Panc1 (cell line): Measurements from ENCODE around the gene NOC2L. TPM values are rescaled to one million over a fixed set of nuclear protein-coding genes. Genes with fewer than 3 reads are reported as not detected.

Source experiments
- ATAC-seq: fragments of 200-7000 bp; cut with Tn5 transposase; 2 replicates; pipeline ENCODE4 v1.9.1; 2020; ENCODE audit warnings: mild to moderate bottlenecking, moderate library complexity
- BruUV-seq: library from RNA; stranded (reverse); fragments of 400-500 nt; replicated peaks from 2 replicates; lab custom pipeline; 2021; lab: Mats Ljungman, UMichigan
- CTCF ChIA-PET: fragments of 300-600 bp; sonication (Branson Sonifier 250); formaldehyde crosslinking; loops from one replicate; lab custom pipeline; 2022; ENCODE audit warnings: antibody characterized with exemption; lab: Charles Lee
- POLR2A ChIA-PET: fragments of 300-600 bp; sonication (Branson Sonifier 250); formaldehyde crosslinking; loops from one replicate; lab custom pipeline; 2022; ENCODE audit warnings: antibody characterized with exemption; lab: Charles Lee
- DNase-seq: peaks from one replicate; pipeline ENCODE4 v3.0.0-alpha.2; 2010; ENCODE audit warnings: low read depth, low spot score
- H3K27ac ChIP-seq: 2 replicates; pipeline ENCODE4 v1.5.1; 2011; ENCODE audit warnings: mild to moderate bottlenecking, low read length, inconsistent platforms
- H3K27me3 ChIP-seq: fragments of 200-500 bp; sonication (Bioruptor generic); 2 replicates; pipeline ENCODE4 v1.6.0; 2014; ENCODE audit warnings: low read length, inconsistent platforms; ENCODE audit not compliant: control insufficient read depth, insufficient read depth
- H3K36me3 ChIP-seq: fragments of 200-500 bp; sonication (Bioruptor generic); 2 replicates; pipeline ENCODE4 v1.5.1; 2014; ENCODE audit warnings: inconsistent platforms, mild to moderate bottlenecking, low read length, moderate library complexity; ENCODE audit not compliant: control insufficient read depth, insufficient read depth
- H3K4me1 ChIP-seq: 2 replicates; pipeline ENCODE4 v1.5.1; 2011; ENCODE audit warnings: inconsistent platforms, mild to moderate bottlenecking, low read length, moderate library complexity; ENCODE audit not compliant: control insufficient read depth, insufficient read depth
- H3K4me3 ChIP-seq, 2 experiments: 2 replicates each; pipeline ENCODE4 v1.5.1; 2011 to 2012; ENCODE audit warnings: low read depth in 2 of 2, low read length in 2 of 2, mild to moderate bottlenecking in 2 of 2, inconsistent platforms in 1 of 2, moderate library complexity in 1 of 2
- H3K9me3 ChIP-seq: fragments of 200-500 bp; sonication (Bioruptor generic); 2 replicates; pipeline ENCODE4 v1.5.1; 2014; ENCODE audit warnings: low read depth, mild to moderate bottlenecking, inconsistent platforms, low read length, moderate library complexity; ENCODE audit not compliant: control insufficient read depth, insufficient read depth
- POLR2AphosphoS5 ChIP-seq: IDR thresholded peaks from 2 replicates; pipeline ENCODE4 v1.6.1; 2012; ENCODE audit warnings: mild to moderate bottlenecking, low read depth, low read length, moderate library complexity
- SIN3A ChIP-seq: IDR thresholded peaks from 2 replicates; pipeline ENCODE4 v1.6.1; 2012; ENCODE audit warnings: low read depth, mild to moderate bottlenecking, low read length, moderate library complexity, borderline replicate concordance; ENCODE audit not compliant: insufficient read depth
- TCF7L2 ChIP-seq: IDR thresholded peaks from 2 replicates; pipeline ENCODE4 v1.6.1; 2011; ENCODE audit warnings: mild to moderate bottlenecking, low read depth, low read length, inconsistent platforms
- in situ Hi-C: cut with HindIII; loops from 2 replicates; pipeline ENCODE4 v1.10.0; 2016; ENCODE audit warnings: low sequenced_read_pairs, low pct_unique_long_range_greater_than_20kb
- intact Hi-C: fragments of 100-400 bp; cut with micrococcal nuclease; formaldehyde crosslinking; loops from one replicate; pipeline ENCODE4 v1.10.0; 2022; ENCODE audit not compliant: unreplicated experiment
- total RNA-seq: library from RNA; stranded (reverse); gene quantifications from one replicate; pipeline ENCODE4 v1.2.1, GENCODE V29; 2021; ENCODE audit not compliant: unreplicated experiment
- TF ChIP-seq, protein P1 (sequence below), 2 experiments: IDR thresholded peaks; 2 replicates each; pipeline ENCODE4 v1.6.1; 2011 to 2012; ENCODE audit warnings: low read depth in 2 of 2, control low read depth in 1 of 2, low read length in 1 of 2, mild to moderate bottlenecking in 1 of 2, moderate library complexity in 1 of 2; ENCODE audit not compliant: insufficient read depth in 1 of 2
- TF ChIP-seq, protein P2 (sequence below): fragments of 450-650 bp; IDR thresholded peaks from 2 replicates; pipeline ENCODE4 v1.5.1; 2017; ENCODE audit warnings: mild to moderate bottlenecking

Gene NOC2L
- total RNA-seq, 1 experiment from 2014 or later: 193 TPM

DNA sequence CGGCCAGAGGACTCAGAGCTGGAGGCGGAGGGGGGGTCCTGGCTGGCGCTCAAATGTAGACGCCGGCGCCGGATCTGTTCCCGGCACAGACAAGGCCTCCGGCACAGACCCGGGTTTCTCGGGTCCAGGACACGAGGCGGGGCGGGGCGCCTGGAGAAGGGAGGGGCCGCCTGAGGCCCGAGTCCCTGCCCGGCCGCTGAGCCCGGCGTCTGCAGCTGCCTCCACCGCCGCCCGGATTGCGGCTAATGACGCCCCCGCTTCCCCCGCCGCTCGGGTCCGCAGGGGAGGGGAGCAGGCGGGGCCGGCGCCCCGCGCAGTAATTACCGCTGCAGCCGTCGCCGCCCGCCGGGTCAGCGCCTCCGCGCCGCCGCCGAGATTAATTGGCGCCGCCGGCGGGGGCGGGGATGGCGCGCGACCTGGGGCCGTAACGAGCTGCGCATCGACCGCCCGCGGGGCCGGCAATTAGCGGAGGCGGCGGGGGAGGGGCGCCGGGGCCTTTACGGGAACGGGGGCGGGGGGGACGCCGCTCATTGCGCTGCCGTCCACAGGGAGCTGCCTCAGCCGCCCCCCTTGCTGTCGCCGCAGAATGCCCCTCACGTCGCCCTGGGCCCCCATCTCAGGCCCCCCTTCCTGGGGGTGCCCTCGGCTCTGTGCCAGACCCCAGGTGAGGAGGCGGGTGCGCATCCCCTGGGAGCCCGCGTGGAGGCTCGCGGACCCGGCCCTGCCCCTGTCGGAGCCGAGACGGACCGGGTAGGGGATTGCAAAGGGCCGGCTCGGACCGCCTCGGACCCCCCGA lies 17.3 kb downstream of the NOC2L start:
- Histone ChIP-seq H3K27me3 (no peaks in the 10 kb centered on the region), H3K27ac (peak overlapping the region; percentile 87), H3K4me3 (peak overlapping the region; percentile 40 to 57), H3K4me1 (peaks cover 68% of the 10 kb centered on the region), H3K36me3 (no peaks in the 10 kb centered on the region), H3K9me3 (no peaks in the 10 kb centered on the region)
- in situ Hi-C loops: no loop called here
- intact Hi-C loops: loop anchor here (5.0 kb wide), 1 partner anchor 34 kb away; no protein-coding TSS in a partner anchor
- ChIA-PET POLR2A (interaction anchor here (0.6 to 1.0 kb wide), 2 partner anchors 12 to 330 kb away, joined by 3 read pairs; no protein-coding TSS in a partner anchor), CTCF (interaction anchor here (0.6 kb wide), 2 partner anchors 232 to 1323 kb away, joined by 4 read pairs; partner anchors contain the start of gene TTLL10)
- ATAC-seq: peak; percentile 52
- peak; percentile 83 for TF ChIP-seq TCF7L2
- no peak for TF ChIP-seq SIN3A
- TF ChIP-seq, protein P1, sequence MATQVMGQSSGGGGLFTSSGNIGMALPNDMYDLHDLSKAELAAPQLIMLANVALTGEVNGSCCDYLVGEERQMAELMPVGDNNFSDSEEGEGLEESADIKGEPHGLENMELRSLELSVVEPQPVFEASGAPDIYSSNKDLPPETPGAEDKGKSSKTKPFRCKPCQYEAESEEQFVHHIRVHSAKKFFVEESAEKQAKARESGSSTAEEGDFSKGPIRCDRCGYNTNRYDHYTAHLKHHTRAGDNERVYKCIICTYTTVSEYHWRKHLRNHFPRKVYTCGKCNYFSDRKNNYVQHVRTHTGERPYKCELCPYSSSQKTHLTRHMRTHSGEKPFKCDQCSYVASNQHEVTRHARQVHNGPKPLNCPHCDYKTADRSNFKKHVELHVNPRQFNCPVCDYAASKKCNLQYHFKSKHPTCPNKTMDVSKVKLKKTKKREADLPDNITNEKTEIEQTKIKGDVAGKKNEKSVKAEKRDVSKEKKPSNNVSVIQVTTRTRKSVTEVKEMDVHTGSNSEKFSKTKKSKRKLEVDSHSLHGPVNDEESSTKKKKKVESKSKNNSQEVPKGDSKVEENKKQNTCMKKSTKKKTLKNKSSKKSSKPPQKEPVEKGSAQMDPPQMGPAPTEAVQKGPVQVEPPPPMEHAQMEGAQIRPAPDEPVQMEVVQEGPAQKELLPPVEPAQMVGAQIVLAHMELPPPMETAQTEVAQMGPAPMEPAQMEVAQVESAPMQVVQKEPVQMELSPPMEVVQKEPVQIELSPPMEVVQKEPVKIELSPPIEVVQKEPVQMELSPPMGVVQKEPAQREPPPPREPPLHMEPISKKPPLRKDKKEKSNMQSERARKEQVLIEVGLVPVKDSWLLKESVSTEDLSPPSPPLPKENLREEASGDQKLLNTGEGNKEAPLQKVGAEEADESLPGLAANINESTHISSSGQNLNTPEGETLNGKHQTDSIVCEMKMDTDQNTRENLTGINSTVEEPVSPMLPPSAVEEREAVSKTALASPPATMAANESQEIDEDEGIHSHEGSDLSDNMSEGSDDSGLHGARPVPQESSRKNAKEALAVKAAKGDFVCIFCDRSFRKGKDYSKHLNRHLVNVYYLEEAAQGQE (IDR thresholded peaks at IDR 0.05; ENCODE audit: insufficient read depth in 1 of 2, low read depth in 2 of 2, low read length in 1 of 2): no peak
- TF ChIP-seq, protein P2, sequence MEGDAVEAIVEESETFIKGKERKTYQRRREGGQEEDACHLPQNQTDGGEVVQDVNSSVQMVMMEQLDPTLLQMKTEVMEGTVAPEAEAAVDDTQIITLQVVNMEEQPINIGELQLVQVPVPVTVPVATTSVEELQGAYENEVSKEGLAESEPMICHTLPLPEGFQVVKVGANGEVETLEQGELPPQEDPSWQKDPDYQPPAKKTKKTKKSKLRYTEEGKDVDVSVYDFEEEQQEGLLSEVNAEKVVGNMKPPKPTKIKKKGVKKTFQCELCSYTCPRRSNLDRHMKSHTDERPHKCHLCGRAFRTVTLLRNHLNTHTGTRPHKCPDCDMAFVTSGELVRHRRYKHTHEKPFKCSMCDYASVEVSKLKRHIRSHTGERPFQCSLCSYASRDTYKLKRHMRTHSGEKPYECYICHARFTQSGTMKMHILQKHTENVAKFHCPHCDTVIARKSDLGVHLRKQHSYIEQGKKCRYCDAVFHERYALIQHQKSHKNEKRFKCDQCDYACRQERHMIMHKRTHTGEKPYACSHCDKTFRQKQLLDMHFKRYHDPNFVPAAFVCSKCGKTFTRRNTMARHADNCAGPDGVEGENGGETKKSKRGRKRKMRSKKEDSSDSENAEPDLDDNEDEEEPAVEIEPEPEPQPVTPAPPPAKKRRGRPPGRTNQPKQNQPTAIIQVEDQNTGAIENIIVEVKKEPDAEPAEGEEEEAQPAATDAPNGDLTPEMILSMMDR: no peak
- BruUV-seq: no TSS peak
- DNase-seq: no peak

DNA sequence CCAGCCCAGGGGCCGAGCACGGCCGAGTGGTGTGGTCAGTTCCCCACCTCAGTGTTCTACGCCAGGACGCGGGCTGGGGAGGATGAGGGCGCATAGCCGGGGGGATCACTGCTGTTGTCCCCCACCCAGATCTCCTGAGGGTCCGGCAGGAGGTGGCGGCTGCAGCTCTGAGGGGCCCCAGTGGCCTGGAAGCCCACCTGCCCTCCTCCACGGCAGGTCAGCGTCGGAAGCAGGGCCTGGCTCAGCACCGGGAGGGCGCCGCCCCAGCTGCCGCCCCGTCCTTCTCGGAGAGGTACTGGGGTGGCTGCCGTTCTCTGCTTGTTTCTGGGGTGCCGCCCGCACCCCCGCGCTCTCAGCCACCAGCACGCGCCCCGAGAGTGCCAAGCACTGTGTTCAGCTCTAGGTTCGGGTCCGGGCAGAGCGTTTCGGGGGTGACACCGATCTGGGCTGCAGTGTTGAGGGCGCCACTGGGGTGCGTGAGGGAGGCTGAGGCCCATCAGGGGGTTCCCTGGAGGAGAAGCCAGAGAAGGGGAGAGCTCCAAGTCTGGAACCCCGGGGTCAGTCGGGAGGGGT lies 18.0 kb downstream of the NOC2L start:
- Histone ChIP-seq H3K27ac (peak overlapping the region; percentile 87), H3K36me3 (no peaks in the 10 kb centered on the region), H3K4me3 (peak overlapping the region; percentile 40 to 57), H3K4me1 (peaks cover 71% of the 10 kb centered on the region), H3K9me3 (no peaks in the 10 kb centered on the region), H3K27me3 (no peaks in the 10 kb centered on the region)
- DNase-seq (no peak), ATAC-seq (no peak; the same call in 1 of the 2 replicates)
- ChIA-PET POLR2A (interaction anchor here (1.0 kb wide), 1 partner anchor 11 kb away, joined by 3 read pairs; no protein-coding TSS in a partner anchor), CTCF (interaction anchor here (0.6 kb wide), 1 partner anchor 232 kb away, joined by 4 read pairs; the partner anchor contains the start of gene TTLL10)
- TF ChIP-seq, protein P1 (IDR thresholded peaks at IDR 0.05; ENCODE audit: insufficient read depth in 1 of 2, low read depth in 2 of 2, low read length in 1 of 2): no peak
- TF ChIP-seq TCF7L2 (no peak), SIN3A (no peak), POLR2AphosphoS5 (no peak)
- TF ChIP-seq, protein P2: no peak
- in situ Hi-C loops: no loop called here
- BruUV-seq: no TSS peak
- intact Hi-C loops: loop anchor here (5.0 kb wide), 1 partner anchor 34 kb away; no protein-coding TSS in a partner anchor
